CD4-positive, alpha-beta T cell treated with Interleukin-6 for 4 hours (primary cell): ENCODE data around the gene ZNF641.
"Not testable (repeated sequence)": the region's sequence is repeated elsewhere in the genome, so short reads cannot be mapped to it uniquely, and the experiment has no call there.

Experiments used
- DNase-seq: peaks from one replicate; pipeline ENCODE4 v3.0.0-alpha.2; 2020; ENCODE audit warnings: mixed read lengths

The ZNF641 gene

DNA sequence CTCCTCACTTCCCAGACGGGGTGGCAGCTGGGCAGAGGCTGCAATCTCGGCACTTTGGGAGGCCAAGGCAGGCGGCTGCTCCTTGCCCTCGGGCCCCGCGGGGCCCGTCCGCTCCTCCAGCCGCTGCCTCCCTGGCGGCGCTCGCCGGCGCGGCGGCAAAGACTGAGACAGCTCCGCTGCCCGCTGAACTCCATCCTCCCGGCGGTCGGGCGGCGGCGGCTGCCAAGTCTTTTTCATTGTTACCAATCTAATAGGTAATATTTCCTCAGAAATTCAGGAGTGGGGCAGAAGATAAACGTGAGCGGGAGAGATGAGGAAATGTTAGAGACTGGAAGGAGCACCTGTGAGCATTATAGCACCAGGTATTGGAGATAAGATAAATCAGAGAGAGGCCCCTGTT, 17.0 kb downstream of the ZNF641 start:
- DNase-seq = not testable (repeated sequence)

DNA sequence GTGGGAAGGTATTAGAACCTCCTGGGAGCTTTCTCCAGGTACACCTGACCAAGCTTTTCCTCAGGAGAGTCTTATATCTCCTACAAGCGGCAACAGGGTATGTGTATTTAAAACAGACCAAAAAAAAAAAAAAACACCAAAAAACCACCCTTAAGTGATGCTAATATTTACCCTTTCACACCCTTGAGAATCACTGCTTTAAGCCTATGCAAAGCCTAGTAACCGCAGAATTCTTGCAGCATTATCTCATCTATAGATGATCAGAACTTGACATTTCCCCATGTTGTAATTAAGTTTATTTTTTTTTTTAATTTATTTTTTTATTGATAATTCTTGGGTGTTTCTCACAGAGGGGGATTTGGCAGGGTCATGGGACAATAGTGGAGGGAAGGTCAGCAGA, 19.3 kb downstream of the ZNF641 start:
- no peak for DNase-seq

GRCh38 chr12:48329199-48329939, 21.4 kb downstream of the ZNF641 start:
- no peak for DNase-seq

- DNase-seq = no peak
Observed at GRCh38 chr12:48316491-48316890, 34.2 kb downstream of the ZNF641 start.

DNA sequence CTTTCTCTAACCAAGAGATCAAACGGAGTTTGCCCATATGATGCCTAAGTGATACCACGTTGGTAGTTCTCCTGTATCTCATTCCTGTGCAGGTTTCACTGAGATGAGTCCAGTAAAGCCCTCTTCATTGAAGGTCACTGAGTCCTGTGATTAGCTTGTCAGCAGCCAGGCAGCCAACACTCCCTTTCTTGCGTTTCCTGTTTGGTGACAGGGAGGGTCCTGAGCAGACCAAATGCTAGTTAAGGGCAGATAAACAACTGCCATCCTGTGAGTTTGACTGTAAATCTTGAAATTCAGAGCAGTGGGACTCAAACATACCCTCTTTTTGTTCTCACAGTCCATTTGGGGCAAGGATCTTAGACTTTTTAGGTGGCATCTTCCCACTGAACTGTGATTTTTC, 39.4 kb downstream of the ZNF641 start:
- no peak for DNase-seq

DNA sequence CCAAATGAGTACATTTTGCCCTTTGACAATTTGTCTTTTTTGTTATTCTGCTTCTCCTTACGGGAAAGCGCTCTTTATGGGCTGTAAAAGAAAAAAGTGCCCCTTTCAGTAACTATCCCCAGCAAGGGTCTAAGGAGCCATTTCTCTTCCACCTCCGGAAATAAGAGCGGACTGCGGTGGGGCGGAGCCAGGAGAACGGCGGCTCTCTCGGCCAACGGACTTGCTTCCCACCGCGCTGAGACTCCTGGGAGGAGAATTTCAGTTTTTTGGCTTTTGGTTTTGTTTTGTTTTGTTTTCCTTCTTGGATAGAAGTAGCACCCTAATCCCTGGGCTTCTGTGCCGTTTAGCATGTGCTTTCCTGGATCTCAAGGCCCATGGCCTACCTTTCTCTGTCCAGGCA, 43.5 kb downstream of the ZNF641 start:
- DNase-seq = no peak

DNA sequence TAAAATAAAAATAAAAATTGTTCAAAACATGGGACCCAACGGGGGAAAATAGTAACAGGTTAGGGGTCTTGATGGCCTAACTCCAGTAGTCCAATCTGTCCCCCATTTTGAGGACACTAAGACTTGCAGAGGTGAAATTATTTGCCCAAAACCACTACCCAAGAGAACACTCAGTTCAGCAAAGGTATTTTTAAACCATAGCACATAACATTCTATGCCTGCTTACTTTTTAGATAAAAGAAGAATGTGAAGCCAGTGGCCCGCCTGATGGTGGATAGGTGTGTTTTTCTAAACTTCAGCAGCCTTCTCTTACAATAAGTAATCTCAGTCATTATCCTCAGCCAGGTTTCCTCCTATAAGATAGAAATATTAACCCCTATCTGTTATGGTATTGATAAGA, 45.5 kb downstream of the ZNF641 start:
- no peak for DNase-seq

- no peak for DNase-seq
Observed at GRCh38 chr12:48302161-48302911, 48.4 kb downstream of the ZNF641 start.

DNA sequence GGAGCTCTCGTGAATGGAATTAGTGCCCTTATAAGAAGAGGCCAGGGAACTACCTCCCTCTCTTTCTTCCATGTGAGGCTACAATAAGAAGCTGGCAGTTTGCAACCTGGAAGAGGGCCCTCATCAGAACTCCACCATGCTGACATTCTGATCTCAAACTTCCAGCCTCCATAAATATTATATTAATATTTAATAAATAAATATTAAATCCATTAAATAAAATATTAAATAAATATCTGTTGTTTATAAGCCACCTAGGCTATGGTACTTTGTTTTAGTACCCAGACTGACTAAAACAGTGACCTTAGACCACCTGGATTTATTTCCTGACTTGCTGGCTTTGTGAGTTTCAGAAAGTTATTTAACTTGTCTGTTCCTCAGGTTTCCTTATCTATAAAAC, 49.9 kb downstream of the ZNF641 start:
- no peak for DNase-seq

DNA sequence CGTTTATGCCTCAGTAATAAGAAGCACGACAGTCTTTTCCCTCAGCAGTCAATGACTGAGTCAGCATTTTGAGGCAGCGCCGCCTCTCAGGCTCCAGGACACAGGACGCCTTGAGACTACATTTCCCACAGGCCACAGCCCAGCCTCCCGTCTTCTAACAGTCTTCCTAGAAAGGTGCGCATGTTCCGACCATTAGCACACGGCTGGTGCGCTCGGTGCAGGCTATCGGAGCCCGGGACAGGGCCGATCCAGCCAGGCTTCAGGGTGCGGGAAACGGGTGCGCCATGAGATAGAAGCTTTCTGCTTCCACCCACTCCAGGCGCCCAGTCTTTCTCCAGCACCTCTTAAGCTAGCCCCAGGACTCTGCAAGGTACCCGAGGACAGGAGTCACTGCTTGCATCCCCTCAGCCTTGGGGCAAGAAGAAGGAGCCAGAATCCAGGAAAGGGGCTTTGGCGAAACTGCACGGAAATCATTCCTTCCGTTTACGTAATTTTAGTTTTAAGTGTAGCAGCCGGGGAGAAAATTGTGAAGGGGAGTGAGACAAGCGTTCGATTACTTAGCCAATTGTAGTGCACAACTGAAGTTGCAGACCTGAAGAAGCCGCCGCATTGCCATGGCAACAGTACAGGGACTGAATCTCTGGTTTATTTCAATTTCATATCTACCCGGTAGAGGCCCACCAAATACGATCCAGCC, 54.0 kb downstream of the ZNF641 start:
- peak; percentile 57 for DNase-seq

- DNase-seq = no peak
Observed at GRCh38 chr12:48292040-48292439, 58.7 kb downstream of the ZNF641 start.

- no peak for DNase-seq
Observed at GRCh38 chr12:48291511-48291910, 59.2 kb downstream of the ZNF641 start.

GRCh38 chr12:48288387-48289268, 62.1 kb downstream of the ZNF641 start:
- no peak for DNase-seq
